BJ (cell line): ENCODE data around the gene PFN3. TPM values are rescaled to one million over a fixed set of nuclear protein-coding genes. Genes with fewer than 3 reads are reported as not detected.

Experiments used
- CTCF ChIA-PET: fragments of 350-600 bp; formaldehyde crosslinking; extraction: SDS; loops from one replicate; lab custom pipeline; 2021; ENCODE audit warnings: antibody characterized with exemption, inconsistent platforms; lab: Yijun Ruan, JAX
- POLR2A ChIA-PET: fragments of 300-600 bp; sonication (Branson Sonifier 250); formaldehyde crosslinking; extraction: SDS; loops from one replicate; lab custom pipeline; 2021; ENCODE audit warnings: antibody characterized with exemption; lab: Charles Lee
- DNase-seq: peaks from one replicate; pipeline ENCODE4 v3.0.0-alpha.2; 2011; ENCODE audit warnings: low read depth
- H3K27me3 ChIP-seq: 2 replicates; pipeline ENCODE4 v1.6.0; 2011; ENCODE audit warnings: low read length; ENCODE audit not compliant: control insufficient read depth, insufficient read depth
- H3K36me3 ChIP-seq: 2 replicates; pipeline ENCODE4 v1.5.1; 2011; ENCODE audit warnings: low read length; ENCODE audit not compliant: control insufficient read depth, insufficient read depth
- H3K4me3 ChIP-seq: 2 replicates; pipeline ENCODE4 v1.5.1; 2011; ENCODE audit warnings: low read depth, mild to moderate bottlenecking, control low read depth, low read length
- polyA plus RNA-seq: library from polyadenylated mRNA; depleted of rRNA; stranded (reverse); fragments of >200 nt; gene quantifications from 2 replicates; pipeline ENCODE4 v1.2.3, GENCODE V29; 2011
- TF ChIP-seq, protein P1 (sequence below): IDR thresholded peaks from 2 replicates; pipeline ENCODE4 v1.5.1; 2011; ENCODE audit warnings: low read depth, mild to moderate bottlenecking, control low read depth, inconsistent platforms, low read length, moderate library complexity; ENCODE audit not compliant: insufficient read depth

The PFN3 gene
- polyA plus RNA-seq, 1 experiment, result not detected

DNA sequence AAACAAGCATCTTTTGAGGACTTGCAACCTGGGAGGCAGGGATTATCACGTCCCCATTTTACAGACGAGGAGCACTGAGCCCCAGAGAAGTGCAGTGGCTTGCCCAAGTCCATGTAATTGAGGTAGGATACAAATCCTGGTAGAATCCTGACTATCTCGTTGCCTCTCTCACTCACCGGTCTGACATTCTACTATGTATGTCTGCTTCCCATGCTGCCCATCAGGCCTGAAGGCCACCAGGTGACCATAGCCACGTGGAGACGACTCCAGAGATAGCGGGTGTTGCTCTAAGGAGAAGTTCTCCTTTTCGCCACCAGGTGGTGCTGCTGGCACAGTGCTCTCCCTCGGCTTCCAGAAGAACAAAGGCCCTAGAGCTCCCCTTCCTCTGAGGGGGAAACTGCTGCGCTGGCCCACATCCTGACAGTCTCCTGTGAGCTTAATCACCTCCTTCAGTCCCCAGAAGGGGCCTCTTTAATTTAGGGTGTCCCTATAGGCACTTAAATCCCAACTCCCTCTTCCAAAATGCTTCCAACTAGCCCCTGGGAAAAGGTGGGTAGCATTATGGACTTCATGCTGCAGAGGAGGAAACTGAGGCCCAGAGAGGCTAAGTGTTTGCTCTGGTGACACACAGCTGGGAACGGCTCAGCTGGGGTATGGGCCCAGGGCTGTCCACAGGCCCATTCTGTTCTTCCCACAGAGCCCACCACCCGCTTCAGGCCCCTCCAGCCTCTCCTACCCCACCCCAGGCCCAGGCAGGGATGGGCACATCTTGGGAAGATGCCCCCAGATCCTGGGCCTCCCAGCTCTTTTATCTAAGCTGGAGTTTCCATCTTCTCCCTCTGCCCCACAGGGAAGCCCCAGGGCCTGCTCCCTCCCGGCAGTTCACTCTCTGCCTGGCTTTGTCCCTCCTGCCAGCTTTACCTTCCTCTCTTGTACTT, 9.8 kb downstream of the PFN3 start:
- CTCF ChIA-PET, result interaction anchor here (0.6 to 9.6 kb wide), 35 partner anchors 8 to 305 kb away, joined by 3 to 217 read pairs (median 4); partner anchors contain the start of genes DOK3, F12, GRK6 and PDLIM7
- peaks cover 11% of the 10 kb centered on the region for H3K27me3 ChIP-seq
- TF ChIP-seq, protein P1, sequence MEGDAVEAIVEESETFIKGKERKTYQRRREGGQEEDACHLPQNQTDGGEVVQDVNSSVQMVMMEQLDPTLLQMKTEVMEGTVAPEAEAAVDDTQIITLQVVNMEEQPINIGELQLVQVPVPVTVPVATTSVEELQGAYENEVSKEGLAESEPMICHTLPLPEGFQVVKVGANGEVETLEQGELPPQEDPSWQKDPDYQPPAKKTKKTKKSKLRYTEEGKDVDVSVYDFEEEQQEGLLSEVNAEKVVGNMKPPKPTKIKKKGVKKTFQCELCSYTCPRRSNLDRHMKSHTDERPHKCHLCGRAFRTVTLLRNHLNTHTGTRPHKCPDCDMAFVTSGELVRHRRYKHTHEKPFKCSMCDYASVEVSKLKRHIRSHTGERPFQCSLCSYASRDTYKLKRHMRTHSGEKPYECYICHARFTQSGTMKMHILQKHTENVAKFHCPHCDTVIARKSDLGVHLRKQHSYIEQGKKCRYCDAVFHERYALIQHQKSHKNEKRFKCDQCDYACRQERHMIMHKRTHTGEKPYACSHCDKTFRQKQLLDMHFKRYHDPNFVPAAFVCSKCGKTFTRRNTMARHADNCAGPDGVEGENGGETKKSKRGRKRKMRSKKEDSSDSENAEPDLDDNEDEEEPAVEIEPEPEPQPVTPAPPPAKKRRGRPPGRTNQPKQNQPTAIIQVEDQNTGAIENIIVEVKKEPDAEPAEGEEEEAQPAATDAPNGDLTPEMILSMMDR, result peak; percentile 95
- POLR2A ChIA-PET, result no interaction called here
- H3K36me3 ChIP-seq, result no peaks in the 10 kb centered on the region
- DNase-seq, result no peak
- H3K4me3 ChIP-seq, result no peak overlapping the region

DNA sequence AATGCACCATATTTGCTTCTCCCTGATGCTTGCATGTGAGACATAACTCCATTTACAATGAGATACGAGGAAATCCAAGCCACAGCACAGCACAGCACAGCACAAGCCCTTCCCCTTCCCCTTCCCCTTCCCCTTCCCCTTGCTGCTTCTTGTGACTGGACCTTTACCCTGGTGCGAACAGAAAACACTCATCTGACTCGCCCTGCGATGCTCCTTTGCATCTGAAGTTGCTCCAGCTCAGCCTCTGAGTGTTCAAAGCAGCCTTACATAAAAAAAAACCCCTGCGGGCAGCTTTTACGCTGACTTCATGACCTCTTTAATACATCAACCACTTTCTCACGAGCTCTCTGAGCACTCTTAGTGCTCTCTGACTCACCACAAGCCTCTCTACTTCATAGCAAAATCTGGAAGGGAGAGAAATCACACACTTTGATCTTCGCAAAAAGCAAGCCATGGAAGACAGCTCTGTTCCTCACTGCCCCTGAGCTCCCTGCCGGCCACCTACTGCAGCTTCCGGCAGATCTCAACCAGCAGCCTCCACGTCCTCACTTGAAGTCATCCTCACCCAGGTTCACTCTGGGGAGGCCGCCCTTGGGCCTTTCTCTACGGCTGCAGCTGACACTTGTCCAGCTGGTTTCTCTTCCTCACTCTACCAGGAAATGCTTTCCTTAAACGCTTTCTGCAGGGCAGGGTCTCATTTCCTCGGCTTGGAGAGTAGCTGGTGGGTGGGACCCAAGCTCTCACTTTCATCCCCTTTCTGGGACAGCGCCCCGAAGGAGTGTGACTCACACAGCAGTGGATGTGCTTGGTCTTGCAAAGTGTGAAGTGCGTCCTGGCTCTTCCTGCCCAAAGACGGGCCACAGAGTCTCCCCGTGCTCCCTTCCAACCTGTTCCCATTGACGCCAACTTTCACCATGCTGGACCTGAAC, 11.0 kb downstream of the PFN3 start:
- TF ChIP-seq, protein P1, result 0 out of 2 replicates have a peak, but pooled peaks have one; percentile 11
- Histone ChIP-seq H3K4me3 (no peak overlapping the region), H3K36me3 (no peaks in the 10 kb centered on the region), H3K27me3 (peaks cover 14% of the 10 kb centered on the region)
- DNase-seq, result peak; percentile 86
- ChIA-PET CTCF (interaction anchor here (0.9 to 9.6 kb wide), 28 partner anchors 8 to 304 kb away, joined by 3 to 217 read pairs (median 4); partner anchors contain the start of genes F12, GRK6, PDLIM7 and PFN3), POLR2A (interaction anchor here (0.8 kb wide), 1 partner anchor 108 kb away, joined by 3 read pairs; no protein-coding TSS in a partner anchor)

- peaks cover 15% of the 10 kb centered on the region for H3K27me3 ChIP-seq
- DNase-seq, result no peak
- no peaks in the 10 kb centered on the region for H3K36me3 ChIP-seq
- ChIA-PET POLR2A (no interaction called here), CTCF (interaction anchor here (1.1 to 9.6 kb wide), 12 partner anchors 11 to 276 kb away, joined by 3 to 217 read pairs (median 16); partner anchors contain the start of genes F12, PDLIM7, PFN3 and PRR7)
- no peak overlapping the region for H3K4me3 ChIP-seq
- TF ChIP-seq, protein P1, result no peak
Measured at GRCh38 chr5:177388521-177389052, 11.9 kb downstream of the PFN3 start.

- CTCF ChIA-PET, result interaction anchor here (1.0 to 9.6 kb wide), 5 partner anchors 14 to 70 kb away, joined by 3 to 217 read pairs (median 3); partner anchors contain the start of gene PRR7
Measured at GRCh38 chr5:177387405-177387804, 13.1 kb downstream of the PFN3 start.

More at GRCh38 chr5:177387405-177387804, 13.1 kb downstream of the PFN3 start:
- DNase-seq, result no peak
- no peaks in the 10 kb centered on the region for H3K36me3 ChIP-seq
- POLR2A ChIA-PET, result no interaction called here
- TF ChIP-seq, protein P1, result no peak
- H3K4me3 ChIP-seq, result no peak overlapping the region
- peaks cover 19% of the 10 kb centered on the region for H3K27me3 ChIP-seq
